CD4-positive, alpha-beta T cell (primary cell): ENCODE data around the gene IFNGR2. TPM values are rescaled to one million over a fixed set of nuclear protein-coding genes. Genes with fewer than 3 reads are reported as not detected.
A peak's percentile ranks its signal among the peaks of the same experiment; 100 is the strongest.
"Not testable (repeated sequence)": the region's sequence is repeated elsewhere in the genome, so short reads cannot be mapped to it uniquely, and the experiment has no call there.

Experiments
- ATAC-seq: fragments of 200-7000 bp; cut with Tn5 transposase; one replicate; pipeline ENCODE4 v1.10.0; 2022; ENCODE audit warnings: mild to moderate bottlenecking; ENCODE audit not compliant: poor library complexity
- CTCF ChIA-PET: fragments of 350-600 bp; sonication (Branson Sonifier 250); formaldehyde crosslinking; loops from one replicate; lab custom pipeline; 2021; ENCODE audit warnings: antibody characterized with exemption, inconsistent platforms; lab: Charles Lee
- POLR2A ChIA-PET: fragments of 350-600 bp; sonication (Branson Sonifier 250); formaldehyde crosslinking; loops from one replicate; lab custom pipeline; 2021; ENCODE audit warnings: antibody characterized with exemption, inconsistent platforms; lab: Charles Lee
- DNase-seq, 14 experiments: peaks; one replicate each; pipeline ENCODE4 v3.0.0-alpha.2; 2013 to 2020; ENCODE audit warnings: mixed read lengths in 2 of 14
- H3K27ac ChIP-seq, 2 donors: one replicate each; pipeline versions ENCODE4 v1.5.1 to v1.7.0; 2013; ENCODE audit warnings: low read length in 2 of 2, low read depth in 1 of 2, mild to moderate bottlenecking in 1 of 2
- H3K27me3 ChIP-seq, 2 experiments: 1 replicate in 1 of 2; 2 replicates in 1 of 2; pipeline versions ENCODE4 v1.6.1 to v1.7.0; 2013; ENCODE audit warnings: low read length in 2 of 2, control low read depth in 1 of 2, mild to moderate bottlenecking in 1 of 2, moderate library complexity in 1 of 2; ENCODE audit not compliant: insufficient read depth in 2 of 2, control insufficient read depth in 1 of 2
- H3K36me3 ChIP-seq: one replicate; pipeline ENCODE4 v1.6.1; 2013; ENCODE audit warnings: low read length, control low read depth; ENCODE audit not compliant: insufficient read depth
- H3K4me1 ChIP-seq: one replicate; pipeline ENCODE4 v1.6.1; 2013; ENCODE audit warnings: low read length, control low read depth; ENCODE audit not compliant: insufficient read depth
- H3K4me3 ChIP-seq: one replicate; pipeline ENCODE4 v1.5.1; 2013; ENCODE audit warnings: mild to moderate bottlenecking, low read length, moderate library complexity
- H3K9me3 ChIP-seq, 2 experiments: 1 replicate in 1 of 2; 2 replicates in 1 of 2; pipeline versions ENCODE4 v1.6.1 to v1.7.0; 2013; ENCODE audit warnings: low read length in 2 of 2, mild to moderate bottlenecking in 2 of 2, control low read depth in 1 of 2, moderate library complexity in 1 of 2; ENCODE audit not compliant: control insufficient read depth in 1 of 2, insufficient read depth in 1 of 2
- H3K27ac Mint-ChIP-seq: one replicate; pipeline ENCODE4 v1.8.0; 2020; ENCODE audit warnings: mixed read lengths
- H3K27me3 Mint-ChIP-seq: one replicate; pipeline ENCODE4 v1.8.0; 2021; ENCODE audit warnings: mixed read lengths
- H3K36me3 Mint-ChIP-seq: one replicate; pipeline ENCODE4 v1.8.0; 2021; ENCODE audit warnings: low read depth, mixed read lengths
- H3K4me1 Mint-ChIP-seq: one replicate; pipeline ENCODE4 v1.8.0; 2021; ENCODE audit warnings: low read depth, mixed read lengths
- H3K4me3 Mint-ChIP-seq: one replicate; pipeline ENCODE4 v1.8.0; 2020; ENCODE audit warnings: mild to moderate bottlenecking, mixed read lengths
- H3K9me3 Mint-ChIP-seq: one replicate; pipeline ENCODE4 v1.8.0; 2020; ENCODE audit warnings: mixed read lengths
- intact Hi-C, 2 experiments: fragments of 100-400 bp; cut with DNase I in 1 of 2; cut with micrococcal nuclease in 1 of 2; formaldehyde crosslinking; loops; one replicate each; pipeline versions ENCODE4 v1.15.1 to v1.9.0; 2023 to 2025; cut with DNase I, micrococcal nuclease
- total RNA-seq, 174 experiments: library from RNA in 2 of 174; stranded (reverse) in 2 of 174; gene quantifications; one replicate each; pipeline ENCODE4 v1.2.3 and lab custom pipeline; 2021 to 2026
- TF ChIP-seq, protein P1 (sequence below): fragments of 200-600 bp; IDR thresholded peaks from one replicate; pipeline ENCODE4 v1.8.0; 2022; ENCODE audit warnings: antibody characterized with exemption, mild to moderate bottlenecking

Gene IFNGR2
- total RNA-seq, 2 experiments from 2014 or later = 14.6 to 17.7 TPM

DNA sequence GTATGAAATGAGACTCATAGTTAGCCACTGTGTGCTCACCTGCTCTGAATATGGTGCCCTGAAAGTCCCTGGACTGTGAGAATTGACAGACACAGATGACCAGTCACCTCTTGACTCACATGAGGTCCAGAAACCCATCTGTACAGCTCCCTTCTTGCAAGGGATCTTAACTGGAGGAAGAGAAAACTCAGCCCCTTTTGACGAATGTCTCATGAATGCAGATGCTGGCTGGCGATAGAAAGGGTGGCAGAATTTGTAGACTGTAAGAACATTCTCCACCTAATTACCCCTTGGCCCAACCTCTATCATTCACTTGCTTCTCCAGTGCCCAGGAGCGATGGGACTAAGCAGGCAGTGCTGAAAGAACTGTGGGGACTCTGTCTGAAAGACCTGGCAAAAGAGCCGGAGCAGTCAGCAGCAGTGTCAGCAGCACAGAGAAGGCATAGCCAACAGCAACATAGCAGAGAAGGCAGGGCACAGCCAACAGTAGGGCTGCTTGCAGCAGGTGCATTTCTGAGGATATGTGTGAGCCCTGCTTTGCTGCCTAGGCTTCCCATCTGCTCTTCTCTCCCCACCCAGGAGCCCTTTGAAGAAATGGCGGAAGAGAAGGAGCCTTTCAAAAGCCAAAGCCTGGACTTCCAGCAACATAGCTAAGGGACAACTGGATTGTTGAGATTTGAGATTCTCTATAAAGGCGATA is 25.8 kb upstream of the IFNGR2 start:
- ChIA-PET POLR2A (no interaction called here), CTCF (interaction anchor here (0.8 to 3.3 kb wide), 2 partner anchors 16 to 178 kb away, joined by 4 to 19 read pairs; no protein-coding TSS in a partner anchor)
- no peaks in the 10 kb centered on the region for H3K36me3 Mint-ChIP-seq
- no peaks in the 10 kb centered on the region for H3K9me3 Mint-ChIP-seq
- TF ChIP-seq, protein P1, sequence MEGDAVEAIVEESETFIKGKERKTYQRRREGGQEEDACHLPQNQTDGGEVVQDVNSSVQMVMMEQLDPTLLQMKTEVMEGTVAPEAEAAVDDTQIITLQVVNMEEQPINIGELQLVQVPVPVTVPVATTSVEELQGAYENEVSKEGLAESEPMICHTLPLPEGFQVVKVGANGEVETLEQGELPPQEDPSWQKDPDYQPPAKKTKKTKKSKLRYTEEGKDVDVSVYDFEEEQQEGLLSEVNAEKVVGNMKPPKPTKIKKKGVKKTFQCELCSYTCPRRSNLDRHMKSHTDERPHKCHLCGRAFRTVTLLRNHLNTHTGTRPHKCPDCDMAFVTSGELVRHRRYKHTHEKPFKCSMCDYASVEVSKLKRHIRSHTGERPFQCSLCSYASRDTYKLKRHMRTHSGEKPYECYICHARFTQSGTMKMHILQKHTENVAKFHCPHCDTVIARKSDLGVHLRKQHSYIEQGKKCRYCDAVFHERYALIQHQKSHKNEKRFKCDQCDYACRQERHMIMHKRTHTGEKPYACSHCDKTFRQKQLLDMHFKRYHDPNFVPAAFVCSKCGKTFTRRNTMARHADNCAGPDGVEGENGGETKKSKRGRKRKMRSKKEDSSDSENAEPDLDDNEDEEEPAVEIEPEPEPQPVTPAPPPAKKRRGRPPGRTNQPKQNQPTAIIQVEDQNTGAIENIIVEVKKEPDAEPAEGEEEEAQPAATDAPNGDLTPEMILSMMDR = no peak
- Histone ChIP-seq H3K36me3 (no peaks in the 10 kb centered on the region), H3K27ac (no peak overlapping the region), H3K27me3 (no peaks in the 10 kb centered on the region), H3K9me3 (no peaks in the 10 kb centered on the region), H3K4me3 (no peak overlapping the region), H3K4me1 (peaks cover 44% of the 10 kb centered on the region)
- intact Hi-C loops = loop anchor here in 1 of 2 experiments (5.0 kb wide), 2 partner anchors 245 to 435 kb away; no protein-coding TSS in a partner anchor
- DNase-seq (no peak), ATAC-seq (no peak)
- no peak overlapping the region for H3K27ac Mint-ChIP-seq
- no peak overlapping the region for H3K4me3 Mint-ChIP-seq
- H3K4me1 Mint-ChIP-seq = peaks cover 34% of the 10 kb centered on the region
- no peaks in the 10 kb centered on the region for H3K27me3 Mint-ChIP-seq

DNA sequence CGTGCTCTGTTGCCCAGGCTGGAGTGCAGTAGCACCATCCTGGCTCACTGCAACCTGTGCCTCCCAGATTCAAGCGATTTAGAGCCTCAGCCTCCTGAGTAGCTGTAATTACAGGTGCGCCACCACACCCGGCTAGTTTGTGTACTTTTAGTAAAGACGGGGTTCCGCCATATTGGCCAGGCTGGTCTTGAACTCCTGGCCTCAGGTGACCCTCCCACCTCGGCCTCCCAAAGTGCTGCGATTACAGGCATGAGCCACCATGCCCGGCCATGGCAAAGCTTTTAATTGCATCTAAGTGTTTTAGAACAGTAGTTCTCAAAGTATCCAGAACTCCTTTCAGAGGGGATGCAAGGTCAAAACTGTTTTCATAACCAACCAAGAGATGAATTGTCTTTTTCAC is 25.1 kb upstream of the IFNGR2 start:
- DNase-seq (no peak), ATAC-seq (no peak)
- no peaks in the 10 kb centered on the region for H3K36me3 ChIP-seq
- no peak overlapping the region for H3K27ac ChIP-seq
- Mint-ChIP-seq H3K9me3 (no peaks in the 10 kb centered on the region), H3K27ac (peak overlapping the region; percentile 47), H3K36me3 (no peaks in the 10 kb centered on the region), H3K4me3 (no peak overlapping the region), H3K27me3 (no peaks in the 10 kb centered on the region), H3K4me1 (peaks cover 41% of the 10 kb centered on the region)
- TF ChIP-seq, protein P1 = no peak
- ChIA-PET POLR2A (no interaction called here), CTCF (interaction anchor here (0.8 to 3.3 kb wide), 2 partner anchors 17 to 178 kb away, joined by 4 to 19 read pairs; no protein-coding TSS in a partner anchor)
- no peaks in the 10 kb centered on the region for H3K9me3 ChIP-seq
- H3K4me3 ChIP-seq = no peak overlapping the region
- peaks cover 51% of the 10 kb centered on the region for H3K4me1 ChIP-seq
- intact Hi-C loops = loop anchor here in 1 of 2 experiments (5.0 kb wide), 2 partner anchors 246 to 436 kb away; no protein-coding TSS in a partner anchor
- H3K27me3 ChIP-seq = no peaks in the 10 kb centered on the region

DNA sequence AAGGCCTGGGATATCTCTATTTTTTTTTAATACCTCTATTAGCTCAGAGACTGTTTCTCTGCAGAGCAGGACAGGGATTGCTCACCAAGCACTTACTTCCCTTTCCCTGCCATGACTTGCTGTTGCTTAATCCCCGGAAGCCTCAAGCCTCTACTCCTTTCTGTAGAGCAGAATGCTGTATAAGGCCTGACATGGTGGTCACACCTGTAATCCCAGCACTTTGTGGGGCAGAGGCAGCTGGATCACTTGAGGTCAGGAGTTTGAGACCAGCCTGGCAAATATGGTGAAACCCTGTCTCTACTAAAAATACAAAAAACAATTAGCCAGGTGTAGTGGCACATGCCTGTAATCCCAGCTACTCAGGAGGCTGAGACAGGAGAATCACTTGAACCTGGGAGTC is 23.3 kb upstream of the IFNGR2 start:
- H3K9me3 Mint-ChIP-seq, H3K27me3 Mint-ChIP-seq, H3K4me3 ChIP-seq, H3K27me3 ChIP-seq, H3K36me3 ChIP-seq, H3K36me3 Mint-ChIP-seq, ATAC-seq, H3K9me3 ChIP-seq: not testable (repeated sequence)
- H3K27ac ChIP-seq = peak overlapping the region; percentile 22 to 74
- Mint-ChIP-seq H3K4me1 (peaks cover 54% of the 10 kb centered on the region), H3K27ac (peak overlapping the region; percentile 95), H3K4me3 (peak overlapping the region; percentile 81)
- intact Hi-C loops = loop anchor here (1.0 to 5.0 kb wide), 4 partner anchors 18 to 438 kb away; no protein-coding TSS in a partner anchor
- POLR2A ChIA-PET = interaction anchor here (4.1 kb wide), 1 partner anchor 18 kb away, joined by 25 read pairs; no protein-coding TSS in a partner anchor
- DNase-seq = peak in 4 of 14 experiments; percentile 31 to 65 (median 50)
- peaks cover 61% of the 10 kb centered on the region for H3K4me1 ChIP-seq
- CTCF ChIA-PET = interaction anchor here (0.6 to 3.3 kb wide), 4 partner anchors 18 to 609 kb away, joined by 3 to 19 read pairs (median 4); partner anchors contain the start of gene PAXBP1
